Astrocyte (in vitro differentiated cells and primary cell): ENCODE data around the gene TYK2. TPM values are rescaled to one million over a fixed set of nuclear protein-coding genes. Genes with fewer than 3 reads are reported as not detected.

Experiments used
- DNase-seq: peaks from one replicate; pipeline ENCODE4 v3.0.0-alpha.2; 2010; ENCODE audit warnings: low read depth
- FAIRE-seq: peaks from 2 replicates; lab custom pipeline; 2011; peaks lifted over from hg19 to GRCh38; lab: Jason Lieb, UNC
- H2AFZ ChIP-seq: 2 replicates; pipeline ENCODE4 v1.6.0; 2012; ENCODE audit warnings: low read depth, low read length, inconsistent platforms
- H3K27ac ChIP-seq: 2 replicates; pipeline ENCODE4 v1.5.1; 2011; ENCODE audit warnings: low read depth, low read length, inconsistent platforms
- H3K27me3 ChIP-seq: 2 replicates; pipeline ENCODE4 v1.6.0; 2011; ENCODE audit warnings: low read length, inconsistent platforms; ENCODE audit not compliant: insufficient read depth
- H3K36me3 ChIP-seq: 2 replicates; pipeline ENCODE4 v1.5.1; 2011; ENCODE audit warnings: low read length, inconsistent platforms; ENCODE audit not compliant: insufficient read depth
- H3K4me1 ChIP-seq: 2 replicates; pipeline ENCODE4 v1.5.1; 2011; ENCODE audit warnings: low read length, inconsistent platforms; ENCODE audit not compliant: insufficient read depth
- H3K4me2 ChIP-seq: 2 replicates; pipeline ENCODE4 v1.6.0; 2012; ENCODE audit warnings: low read length, inconsistent platforms
- H3K4me3 ChIP-seq: 2 replicates; pipeline ENCODE4 v1.5.1; 2011; ENCODE audit warnings: low read depth, mild to moderate bottlenecking, low read length, inconsistent platforms; ENCODE audit not compliant: insufficient read depth
- H3K79me2 ChIP-seq: 2 replicates; pipeline ENCODE4 v1.6.0; 2012; ENCODE audit warnings: mild to moderate bottlenecking, low read length, inconsistent platforms; ENCODE audit not compliant: insufficient read depth
- H3K9ac ChIP-seq: 2 replicates; pipeline ENCODE4 v1.6.0; 2012; ENCODE audit warnings: mild to moderate bottlenecking, low read length, inconsistent platforms
- H3K9me3 ChIP-seq: 2 replicates; pipeline ENCODE4 v1.5.1; 2012; ENCODE audit warnings: low read depth, mild to moderate bottlenecking, low read length, inconsistent platforms; ENCODE audit not compliant: insufficient read depth
- H4K20me1 ChIP-seq: 2 replicates; pipeline ENCODE4 v1.6.0; 2012; ENCODE audit warnings: low read length, inconsistent platforms; ENCODE audit not compliant: insufficient read depth
- H3K27ac Mint-ChIP-seq: one replicate; pipeline ENCODE4 v1.8.0; 2021; ENCODE audit warnings: mild to moderate bottlenecking, mixed read lengths; ENCODE audit not compliant: unreplicated experiment
- H3K27me3 Mint-ChIP-seq: one replicate; pipeline ENCODE4 v1.8.0; 2021; ENCODE audit warnings: low read depth, mixed read lengths; ENCODE audit not compliant: unreplicated experiment
- H3K36me3 Mint-ChIP-seq: one replicate; pipeline ENCODE4 v1.8.0; 2021; ENCODE audit warnings: low read depth, mixed read lengths; ENCODE audit not compliant: unreplicated experiment
- H3K4me1 Mint-ChIP-seq: one replicate; pipeline ENCODE4 v1.8.0; 2021; ENCODE audit warnings: low read depth, mixed read lengths; ENCODE audit not compliant: unreplicated experiment
- H3K4me3 Mint-ChIP-seq: one replicate; pipeline ENCODE4 v1.8.0; 2021; ENCODE audit warnings: mild to moderate bottlenecking, moderate library complexity, mixed read lengths; ENCODE audit not compliant: unreplicated experiment
- H3K9me3 Mint-ChIP-seq: one replicate; pipeline ENCODE4 v1.8.0; 2021; ENCODE audit warnings: mild to moderate bottlenecking, mixed read lengths; ENCODE audit not compliant: unreplicated experiment
- EZH2 ChIP-seq: IDR thresholded peaks from 2 replicates; pipeline ENCODE4 v1.6.1; 2012; ENCODE audit warnings: mild to moderate bottlenecking, low read length, inconsistent platforms; ENCODE audit not compliant: insufficient read depth
- total RNA-seq: library from RNA; stranded (reverse); gene quantifications from 2 replicates; pipeline ENCODE4 v1.2.1, GENCODE V29; 2021
- TF ChIP-seq, protein P1 (sequence below): IDR thresholded peaks from 2 replicates; pipeline ENCODE4 v1.5.1; 2011; ENCODE audit warnings: low read depth, mild to moderate bottlenecking, inconsistent platforms, low read length, moderate library complexity; ENCODE audit not compliant: insufficient read depth

TYK2 gene
- total RNA-seq, 1 donor from 2014 or later = 76.5 TPM

DNA sequence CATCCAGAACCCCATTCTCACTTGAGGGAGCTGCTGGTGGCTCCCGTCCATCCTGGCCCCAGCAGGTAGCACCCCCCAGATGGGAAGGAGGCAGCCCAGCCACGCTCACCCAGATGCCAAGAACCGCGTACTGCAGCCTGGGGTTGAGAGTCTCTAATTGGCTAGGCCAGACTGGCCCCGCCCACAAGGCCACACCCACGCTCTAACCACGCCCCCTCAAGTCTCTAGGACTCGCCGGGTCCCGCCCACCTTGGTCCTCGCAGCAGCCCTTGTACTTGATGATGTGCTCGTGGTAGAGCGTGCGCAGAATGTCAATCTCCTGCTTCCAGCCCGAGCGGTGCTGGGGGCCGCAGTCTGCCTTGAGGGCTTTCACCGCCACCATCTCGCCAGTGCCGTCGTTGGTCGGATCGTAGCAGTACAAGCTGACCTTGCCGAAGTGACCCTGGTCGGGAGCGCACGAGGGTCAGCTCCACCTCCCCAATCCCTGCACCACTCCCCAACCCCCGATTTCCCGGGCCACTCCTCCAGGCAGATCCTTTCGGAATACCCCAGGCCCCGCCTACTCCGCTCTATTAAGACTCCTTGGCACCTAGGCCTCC, 26.5 kb downstream of the TYK2 start:
- H3K4me1 ChIP-seq = no peaks in the 10 kb centered on the region
- no peaks in the 10 kb centered on the region for H3K27me3 ChIP-seq
- Mint-ChIP-seq H3K27me3 (no peaks in the 10 kb centered on the region), H3K4me3 (no peak overlapping the region), H3K4me1 (no peaks in the 10 kb centered on the region), H3K9me3 (no peaks in the 10 kb centered on the region), H3K27ac (no peak overlapping the region), H3K36me3 (peaks cover 27% of the 10 kb centered on the region)
- DNase-seq (no peak), FAIRE-seq (no peak)
- no peak overlapping the region for H3K4me2 ChIP-seq
- TF ChIP-seq, protein P1, sequence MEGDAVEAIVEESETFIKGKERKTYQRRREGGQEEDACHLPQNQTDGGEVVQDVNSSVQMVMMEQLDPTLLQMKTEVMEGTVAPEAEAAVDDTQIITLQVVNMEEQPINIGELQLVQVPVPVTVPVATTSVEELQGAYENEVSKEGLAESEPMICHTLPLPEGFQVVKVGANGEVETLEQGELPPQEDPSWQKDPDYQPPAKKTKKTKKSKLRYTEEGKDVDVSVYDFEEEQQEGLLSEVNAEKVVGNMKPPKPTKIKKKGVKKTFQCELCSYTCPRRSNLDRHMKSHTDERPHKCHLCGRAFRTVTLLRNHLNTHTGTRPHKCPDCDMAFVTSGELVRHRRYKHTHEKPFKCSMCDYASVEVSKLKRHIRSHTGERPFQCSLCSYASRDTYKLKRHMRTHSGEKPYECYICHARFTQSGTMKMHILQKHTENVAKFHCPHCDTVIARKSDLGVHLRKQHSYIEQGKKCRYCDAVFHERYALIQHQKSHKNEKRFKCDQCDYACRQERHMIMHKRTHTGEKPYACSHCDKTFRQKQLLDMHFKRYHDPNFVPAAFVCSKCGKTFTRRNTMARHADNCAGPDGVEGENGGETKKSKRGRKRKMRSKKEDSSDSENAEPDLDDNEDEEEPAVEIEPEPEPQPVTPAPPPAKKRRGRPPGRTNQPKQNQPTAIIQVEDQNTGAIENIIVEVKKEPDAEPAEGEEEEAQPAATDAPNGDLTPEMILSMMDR = no peak
- TF ChIP-seq EZH2 = no peak
- H4K20me1 ChIP-seq = peaks cover 6% of the 10 kb centered on the region
- peaks cover 17% of the 10 kb centered on the region for H3K36me3 ChIP-seq
- H3K79me2 ChIP-seq = no peaks in the 10 kb centered on the region
- H2AFZ ChIP-seq = no peak overlapping the region
- H3K4me3 ChIP-seq = no peak overlapping the region
- H3K9me3 ChIP-seq = no peaks in the 10 kb centered on the region
- no peak overlapping the region for H3K9ac ChIP-seq
- no peak overlapping the region for H3K27ac ChIP-seq

DNA sequence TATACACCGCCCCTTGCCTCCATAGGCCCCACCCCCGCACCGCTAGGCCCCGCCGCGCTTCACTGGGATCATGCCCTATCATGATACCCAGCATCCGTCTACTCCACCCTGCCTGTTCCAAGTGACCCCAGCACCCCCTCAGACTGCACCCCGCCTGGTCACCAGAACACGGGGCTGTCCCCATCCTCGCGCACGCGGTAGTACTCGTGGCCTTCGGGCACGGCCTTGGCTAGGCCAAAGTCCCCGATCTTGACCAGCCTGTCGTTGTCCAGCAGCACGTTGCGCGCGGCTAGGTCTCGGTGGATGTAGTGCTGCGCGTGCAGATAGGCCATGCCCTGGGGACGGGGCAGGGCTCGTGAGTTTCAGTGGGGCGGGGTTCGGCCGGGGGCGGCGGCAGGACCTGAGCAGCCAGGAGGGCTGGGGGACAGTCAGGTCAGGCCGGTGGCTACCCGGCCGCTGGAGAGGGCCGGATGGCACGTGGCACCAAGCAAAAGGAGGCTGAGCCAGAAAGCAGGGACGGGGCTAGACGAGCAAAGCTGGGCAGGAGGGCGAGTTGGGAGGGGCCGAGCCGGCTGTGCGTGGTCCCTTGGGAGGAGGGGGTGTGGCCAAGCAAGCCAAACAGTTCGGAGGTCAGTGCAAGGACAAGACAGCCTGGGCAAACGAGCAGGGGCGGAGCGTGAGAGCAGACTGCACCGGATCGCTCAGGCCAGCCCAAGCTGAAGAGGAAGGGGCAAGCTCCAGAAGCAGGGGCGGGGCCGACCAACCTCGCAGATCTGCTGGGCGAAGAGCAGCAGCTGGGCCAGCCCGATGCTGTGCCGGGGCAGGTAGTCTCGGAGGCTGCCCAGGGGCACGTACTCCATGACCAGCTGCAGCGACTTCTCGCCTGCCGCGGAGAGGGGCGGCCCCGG, 27.4 kb downstream of the TYK2 start:
- H3K4me2 ChIP-seq = no peak overlapping the region
- FAIRE-seq (no peak), DNase-seq (no peak)
- H3K4me1 Mint-ChIP-seq = no peaks in the 10 kb centered on the region
- no peaks in the 10 kb centered on the region for H3K27me3 ChIP-seq
- no peak overlapping the region for H2AFZ ChIP-seq
- no peaks in the 10 kb centered on the region for H3K9me3 ChIP-seq
- H3K9ac ChIP-seq = no peak overlapping the region
- H4K20me1 ChIP-seq = peaks cover 6% of the 10 kb centered on the region
- H3K27ac Mint-ChIP-seq = no peak overlapping the region
- no peak overlapping the region for H3K4me3 Mint-ChIP-seq
- H3K27me3 Mint-ChIP-seq = no peaks in the 10 kb centered on the region
- peaks cover 17% of the 10 kb centered on the region for H3K36me3 ChIP-seq
- no peak overlapping the region for H3K27ac ChIP-seq
- no peaks in the 10 kb centered on the region for H3K4me1 ChIP-seq
- H3K79me2 ChIP-seq = no peaks in the 10 kb centered on the region
- H3K9me3 Mint-ChIP-seq = no peaks in the 10 kb centered on the region
- H3K36me3 Mint-ChIP-seq = peaks cover 27% of the 10 kb centered on the region
- H3K4me3 ChIP-seq = no peak overlapping the region
- TF ChIP-seq, protein P1 = no peak
- no peak for TF ChIP-seq EZH2
